ENCODE data around the gene OR51I1. TPM values are rescaled to one million over a fixed set of nuclear protein-coding genes. Genes with fewer than 3 reads are reported as not detected.

OR51I1 gene
- not detected for total RNA-seq

- H3K36me3 ChIP-seq, result no peaks in the 10 kb centered on the region
- no peak within 1 kb of the TSS for H3K4me3 ChIP-seq
- H3K4me1 ChIP-seq, result no peaks in the 10 kb centered on the region
- H3K27ac ChIP-seq, result no peak within 1 kb of the TSS
- no peaks in the 10 kb centered on the region for H3K9me3 ChIP-seq
- no peaks in the 10 kb centered on the region for H3K27me3 ChIP-seq
- no peak for DNase-seq
- no peak for TF ChIP-seq POLR2A (IDR thresholded peaks at IDR 0.05)
Observed at GRCh38 chr11:5441414-5441813, at the start of gene OR51I1. TSS of gene OR51I1 (minus strand) at chr11:5441514. CDS start at chr11:5441514, 0 bp downstream.

DNA sequence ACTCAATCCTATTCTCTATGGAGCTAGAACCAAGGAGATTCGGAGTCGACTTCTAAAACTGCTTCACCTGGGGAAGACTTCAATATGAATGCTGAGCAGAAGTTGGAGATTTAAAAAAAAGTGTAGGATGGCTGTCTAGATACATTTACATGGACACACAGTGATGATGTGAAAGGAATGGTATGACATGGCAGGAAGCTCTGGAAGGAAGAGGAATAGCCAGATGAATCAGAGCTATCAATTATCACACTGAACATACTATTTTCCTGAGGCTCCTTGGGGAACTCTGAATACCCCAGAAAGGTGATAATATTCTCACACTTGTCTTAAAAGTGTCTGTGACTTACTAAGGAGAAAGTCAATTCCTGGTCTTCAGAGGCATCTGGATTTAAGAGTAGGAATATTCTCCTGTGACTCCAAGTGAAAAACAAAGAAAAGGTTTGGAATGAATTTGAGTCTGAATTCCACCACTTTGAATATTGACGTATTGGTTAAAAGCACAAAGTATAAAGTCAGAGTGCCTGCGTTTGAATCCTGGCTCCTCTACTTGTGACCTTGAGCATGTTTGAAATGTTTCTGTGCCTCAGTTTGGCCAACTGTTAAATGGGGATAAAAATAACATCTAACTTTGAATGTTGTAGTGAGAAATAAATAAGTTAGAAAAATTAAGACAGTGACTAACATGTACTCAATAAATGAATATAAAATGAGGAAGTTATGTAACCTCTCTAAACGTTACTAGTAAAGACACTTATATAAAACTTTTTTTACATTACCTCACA, 48.5 kb upstream of the OR51I1 start:
- DNase-seq, result no peak
- Histone ChIP-seq H3K36me3 (no peaks in the 10 kb centered on the region), H3K4me3 (no peak overlapping the region), H3K27me3 (no peaks in the 10 kb centered on the region), H3K27ac (no peak overlapping the region), H3K4me1 (no peaks in the 10 kb centered on the region), H3K9me3 (no peaks in the 10 kb centered on the region)
- TF ChIP-seq POLR2A (IDR thresholded peaks at IDR 0.05), result no peak
- TF ChIP-seq, protein P1, sequence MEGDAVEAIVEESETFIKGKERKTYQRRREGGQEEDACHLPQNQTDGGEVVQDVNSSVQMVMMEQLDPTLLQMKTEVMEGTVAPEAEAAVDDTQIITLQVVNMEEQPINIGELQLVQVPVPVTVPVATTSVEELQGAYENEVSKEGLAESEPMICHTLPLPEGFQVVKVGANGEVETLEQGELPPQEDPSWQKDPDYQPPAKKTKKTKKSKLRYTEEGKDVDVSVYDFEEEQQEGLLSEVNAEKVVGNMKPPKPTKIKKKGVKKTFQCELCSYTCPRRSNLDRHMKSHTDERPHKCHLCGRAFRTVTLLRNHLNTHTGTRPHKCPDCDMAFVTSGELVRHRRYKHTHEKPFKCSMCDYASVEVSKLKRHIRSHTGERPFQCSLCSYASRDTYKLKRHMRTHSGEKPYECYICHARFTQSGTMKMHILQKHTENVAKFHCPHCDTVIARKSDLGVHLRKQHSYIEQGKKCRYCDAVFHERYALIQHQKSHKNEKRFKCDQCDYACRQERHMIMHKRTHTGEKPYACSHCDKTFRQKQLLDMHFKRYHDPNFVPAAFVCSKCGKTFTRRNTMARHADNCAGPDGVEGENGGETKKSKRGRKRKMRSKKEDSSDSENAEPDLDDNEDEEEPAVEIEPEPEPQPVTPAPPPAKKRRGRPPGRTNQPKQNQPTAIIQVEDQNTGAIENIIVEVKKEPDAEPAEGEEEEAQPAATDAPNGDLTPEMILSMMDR (IDR thresholded peaks at IDR 0.05), result no peak

DNA sequence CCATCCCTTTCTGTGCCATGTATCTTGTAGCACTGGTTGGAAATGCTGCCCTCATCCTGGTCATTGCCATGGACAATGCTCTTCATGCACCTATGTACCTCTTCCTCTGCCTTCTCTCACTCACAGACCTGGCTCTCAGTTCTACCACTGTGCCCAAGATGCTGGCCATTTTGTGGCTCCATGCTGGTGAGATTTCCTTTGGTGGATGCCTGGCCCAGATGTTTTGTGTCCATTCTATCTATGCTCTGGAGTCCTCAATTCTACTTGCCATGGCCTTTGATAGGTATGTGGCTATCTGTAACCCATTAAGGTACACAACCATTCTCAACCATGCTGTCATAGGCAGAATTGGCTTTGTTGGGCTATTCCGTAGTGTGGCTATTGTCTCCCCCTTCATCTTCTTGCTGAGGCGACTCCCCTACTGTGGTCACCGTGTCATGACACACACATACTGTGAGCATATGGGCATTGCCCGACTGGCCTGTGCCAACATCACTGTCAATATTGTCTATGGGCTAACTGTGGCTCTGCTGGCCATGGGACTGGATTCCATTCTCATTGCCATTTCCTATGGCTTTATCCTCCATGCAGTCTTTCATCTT, 47.6 kb upstream of the OR51I1 start:
- no peak for DNase-seq
- H3K27ac ChIP-seq, result no peak overlapping the region
- no peaks in the 10 kb centered on the region for H3K27me3 ChIP-seq
- H3K4me1 ChIP-seq, result no peaks in the 10 kb centered on the region
- no peaks in the 10 kb centered on the region for H3K36me3 ChIP-seq
- no peaks in the 10 kb centered on the region for H3K9me3 ChIP-seq
- TF ChIP-seq, protein P1 (IDR thresholded peaks at IDR 0.05), result no peak
- H3K4me3 ChIP-seq, result no peak overlapping the region

- H3K9me3 ChIP-seq, result no peaks in the 10 kb centered on the region
- H3K4me3 ChIP-seq, result no peak within 1 kb of the TSS
- no peaks in the 10 kb centered on the region for H3K4me1 ChIP-seq
- no peaks in the 10 kb centered on the region for H3K27me3 ChIP-seq
- DNase-seq, result no peak
- H3K36me3 ChIP-seq, result no peaks in the 10 kb centered on the region
- no peak for TF ChIP-seq POLR2A (IDR thresholded peaks at IDR 0.05)
- TF ChIP-seq, protein P1 (IDR thresholded peaks at IDR 0.05), result no peak
- H3K27ac ChIP-seq, result no peak within 1 kb of the TSS
Observed at GRCh38 chr11:5488385-5488784, 47.1 kb upstream of the OR51I1 start, which contains the start of gene OR52D1. TSS of gene OR52D1 (plus strand) at chr11:5488685. CDS start at chr11:5488707, 22 bp downstream.

DNA sequence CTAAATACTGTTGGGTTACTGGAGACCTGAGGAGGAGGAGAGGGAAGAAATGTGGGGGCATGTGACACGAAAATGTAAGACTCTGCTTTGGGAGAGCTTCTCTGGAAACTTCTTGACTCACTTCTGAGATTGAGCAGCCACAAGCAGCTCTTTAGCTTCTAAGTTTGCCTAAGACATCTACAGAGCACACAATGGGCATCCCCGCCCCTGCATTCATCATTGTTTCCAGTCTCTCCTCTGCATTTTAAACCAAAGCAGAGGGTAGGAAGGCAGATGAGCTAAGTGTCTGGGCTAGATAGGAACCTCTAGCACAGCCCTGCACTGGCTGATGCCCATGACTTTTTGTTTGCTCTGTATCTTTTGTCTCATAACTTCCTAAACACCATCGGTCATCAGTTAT, 45.1 kb upstream of the OR51I1 start:
- no peak overlapping the region for H3K27ac ChIP-seq
- H3K27me3 ChIP-seq, result no peaks in the 10 kb centered on the region
- H3K36me3 ChIP-seq, result no peaks in the 10 kb centered on the region
- no peaks in the 10 kb centered on the region for H3K4me1 ChIP-seq
- no peak overlapping the region for H3K4me3 ChIP-seq
- DNase-seq, result no peak
- TF ChIP-seq, protein P1 (IDR thresholded peaks at IDR 0.05), result no peak
- TF ChIP-seq POLR2A (IDR thresholded peaks at IDR 0.05), result no peak
- H3K9me3 ChIP-seq, result no peaks in the 10 kb centered on the region

DNA sequence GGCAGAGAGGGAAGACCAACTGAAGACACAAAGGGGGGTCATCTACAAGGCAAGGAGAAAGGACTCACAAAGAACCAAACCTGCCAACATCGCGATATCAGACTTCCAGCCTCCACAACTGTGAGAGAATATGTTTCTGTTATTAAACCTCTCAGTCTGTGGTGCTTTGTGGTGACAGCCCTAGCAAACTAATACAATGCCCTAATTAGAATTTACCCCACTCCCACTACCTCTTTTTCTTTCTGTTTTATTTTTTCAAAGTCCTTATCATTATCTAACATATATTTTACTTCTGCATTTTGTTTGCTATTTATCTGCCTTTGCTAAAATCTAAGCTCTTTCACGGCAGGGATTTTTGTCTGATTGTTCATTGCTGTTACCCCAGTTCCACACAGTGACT, 44.7 kb upstream of the OR51I1 start:
- H3K4me1 ChIP-seq, result no peaks in the 10 kb centered on the region
- no peaks in the 10 kb centered on the region for H3K9me3 ChIP-seq
- H3K27me3 ChIP-seq, result no peaks in the 10 kb centered on the region
- H3K27ac ChIP-seq, result no peak overlapping the region
- H3K4me3 ChIP-seq, result no peak overlapping the region
- H3K36me3 ChIP-seq, result no peaks in the 10 kb centered on the region
- no peak for TF ChIP-seq POLR2A (IDR thresholded peaks at IDR 0.05)
- TF ChIP-seq, protein P1 (IDR thresholded peaks at IDR 0.05), result no peak
- no peak for DNase-seq
